Uterus (tissue), 2 donors: ENCODE measurements around the gene RPS3.

Experiments used
- CTCF ChIP-seq, 4 experiments: fragments of 200-600 bp in 2 of 4; fragments of 450-650 bp in 2 of 4; sonication (generic) in 2 of 4; IDR thresholded peaks; one replicate each; pipeline ENCODE4 v1.5.1; 2016 to 2019; ENCODE audit warnings: antibody characterized with exemption in 4 of 4, mild to moderate bottlenecking in 2 of 4, moderate library complexity in 1 of 4
- POLR2A ChIP-seq, 2 donors: fragments of 450-650 bp; IDR thresholded peaks; one replicate each; pipeline ENCODE4 v1.6.1; 2016; ENCODE audit warnings: antibody characterized with exemption in 2 of 2, mild to moderate bottlenecking in 1 of 2, moderate library complexity in 1 of 2

GRCh38 chr11:75443043-75443442, 43.7 kb downstream of the RPS3 start:
- no peak for TF ChIP-seq CTCF (IDR thresholded peaks at IDR 0.05)
- no peak for TF ChIP-seq POLR2A (IDR thresholded peaks at IDR 0.05)
